ENCODE measurements around the gene COQ8B. TPM values are rescaled to one million over a fixed set of nuclear protein-coding genes. Genes with fewer than 3 reads are reported as not detected.
"Not testable (repeated sequence)": the region's sequence is repeated elsewhere in the genome, so short reads cannot be mapped to it uniquely, and the experiment has no call there.

Gene COQ8B
- total RNA-seq, 1 donor from 2014 or later = 30.6 TPM

GRCh38 chr19:40672573-40673299 lies 44.0 kb downstream of the COQ8B start:
- intact Hi-C loops (cut with micrococcal nuclease) = no loop called here

- intact Hi-C loops (cut with micrococcal nuclease) = no loop called here
Measured at GRCh38 chr19:40672038-40672437, 44.6 kb downstream of the COQ8B start.

GRCh38 chr19:40671404-40671803 lies 45.3 kb downstream of the COQ8B start:
- intact Hi-C loops (cut with micrococcal nuclease) = no loop called here

- intact Hi-C loops (cut with micrococcal nuclease) = no loop called here
Measured at GRCh38 chr19:40668991-40669614, 47.6 kb downstream of the COQ8B start.

GRCh38 chr19:40667602-40668001 lies 49.1 kb downstream of the COQ8B start:
- intact Hi-C loops (cut with micrococcal nuclease) = no loop called here

GRCh38 chr19:40666803-40667438 lies 49.8 kb downstream of the COQ8B start:
- intact Hi-C loops (cut with micrococcal nuclease) = no loop called here

GRCh38 chr19:40663695-40664692 lies 52.7 kb downstream of the COQ8B start:
- intact Hi-C loops (cut with micrococcal nuclease) = loop anchor here (1.0 to 5.0 kb wide), 7 partner anchors 26 to 598 kb away; partner anchors contain the start of genes ACTMAP, HNRNPUL1, NUMBL and RAB4B

GRCh38 chr19:40662925-40663694 lies 53.6 kb downstream of the COQ8B start:
- intact Hi-C loops (cut with micrococcal nuclease) = loop anchor here (1.0 to 5.0 kb wide), 8 partner anchors 27 to 599 kb away; partner anchors contain the start of genes ACTMAP, HNRNPUL1, NUMBL and RAB4B

GRCh38 chr19:40661616-40662015 lies 55.1 kb downstream of the COQ8B start:
- intact Hi-C loops (cut with micrococcal nuclease) = loop anchor here (1.0 to 5.0 kb wide), 4 partner anchors 89 to 601 kb away; partner anchors contain the start of genes ACTMAP, HNRNPUL1 and SNRPA

- intact Hi-C loops (cut with micrococcal nuclease) = no loop called here
Measured at GRCh38 chr19:40659566-40659965, 57.1 kb downstream of the COQ8B start.

- intact Hi-C loops (cut with micrococcal nuclease) = no loop called here
Measured at GRCh38 chr19:40659116-40659515, 57.6 kb downstream of the COQ8B start.

GRCh38 chr19:40658031-40658430 lies 58.7 kb downstream of the COQ8B start:
- intact Hi-C loops (cut with micrococcal nuclease) = no loop called here

GRCh38 chr19:40655684-40656083 lies 61.0 kb downstream of the COQ8B start:
- intact Hi-C loops (cut with micrococcal nuclease) = not testable (repeated sequence)

- intact Hi-C loops (cut with micrococcal nuclease) = not testable (repeated sequence)
Measured at GRCh38 chr19:40652303-40652702, 64.4 kb downstream of the COQ8B start.

- intact Hi-C loops (cut with micrococcal nuclease) = no loop called here
Measured at GRCh38 chr19:40650749-40651305, 65.9 kb downstream of the COQ8B start.

GRCh38 chr19:40649903-40650675 lies 66.6 kb downstream of the COQ8B start:
- intact Hi-C loops (cut with micrococcal nuclease) = not testable (repeated sequence)

- intact Hi-C loops (cut with micrococcal nuclease) = no loop called here
Measured at GRCh38 chr19:40646743-40647254, 69.9 kb downstream of the COQ8B start.

- intact Hi-C loops (cut with micrococcal nuclease) = no loop called here
Measured at GRCh38 chr19:40642757-40643305, 73.9 kb downstream of the COQ8B start.
